ENCODE measurements around the gene CD44.

- TF ChIP-seq, protein P1, sequence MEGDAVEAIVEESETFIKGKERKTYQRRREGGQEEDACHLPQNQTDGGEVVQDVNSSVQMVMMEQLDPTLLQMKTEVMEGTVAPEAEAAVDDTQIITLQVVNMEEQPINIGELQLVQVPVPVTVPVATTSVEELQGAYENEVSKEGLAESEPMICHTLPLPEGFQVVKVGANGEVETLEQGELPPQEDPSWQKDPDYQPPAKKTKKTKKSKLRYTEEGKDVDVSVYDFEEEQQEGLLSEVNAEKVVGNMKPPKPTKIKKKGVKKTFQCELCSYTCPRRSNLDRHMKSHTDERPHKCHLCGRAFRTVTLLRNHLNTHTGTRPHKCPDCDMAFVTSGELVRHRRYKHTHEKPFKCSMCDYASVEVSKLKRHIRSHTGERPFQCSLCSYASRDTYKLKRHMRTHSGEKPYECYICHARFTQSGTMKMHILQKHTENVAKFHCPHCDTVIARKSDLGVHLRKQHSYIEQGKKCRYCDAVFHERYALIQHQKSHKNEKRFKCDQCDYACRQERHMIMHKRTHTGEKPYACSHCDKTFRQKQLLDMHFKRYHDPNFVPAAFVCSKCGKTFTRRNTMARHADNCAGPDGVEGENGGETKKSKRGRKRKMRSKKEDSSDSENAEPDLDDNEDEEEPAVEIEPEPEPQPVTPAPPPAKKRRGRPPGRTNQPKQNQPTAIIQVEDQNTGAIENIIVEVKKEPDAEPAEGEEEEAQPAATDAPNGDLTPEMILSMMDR (IDR thresholded peaks at IDR 0.05; ENCODE audit: insufficient read depth, low read length, poor library complexity, severe bottlenecking): no peak
- no peak for TF ChIP-seq EZH2phosphoT487 (conservative IDR thresholded peaks at IDR 0.05; ENCODE audit: low read length)
Observed at GRCh38 chr11:35142481-35143075, 3.6 kb downstream of the CD44 start.

All from SU-DHL-6 (cell line).